ENCODE data around the gene PSME2. TPM values are rescaled to one million over a fixed set of nuclear protein-coding genes. Genes with fewer than 3 reads are reported as not detected.

PSME2 gene
- total RNA-seq, 1 experiment from 2014 or later: 134 TPM

GRCh38 chr14:24178399-24179178 lies 32.2 kb upstream of the PSME2 start:
- no peaks in the 10 kb centered on the region for H3K9me3 Mint-ChIP-seq (ENCODE audit: unreplicated experiment)
- no peaks in the 10 kb centered on the region for H3K27me3 Mint-ChIP-seq (ENCODE audit: insufficient read depth, unreplicated experiment)
- no peak overlapping the region for H3K4me3 Mint-ChIP-seq (ENCODE audit: unreplicated experiment)
- H3K4me1 Mint-ChIP-seq (ENCODE audit: insufficient read depth, unreplicated experiment): no peaks in the 10 kb centered on the region
- intact Hi-C loops (cut with micrococcal nuclease): no loop called here
- peaks cover 48% of the 10 kb centered on the region for H3K36me3 Mint-ChIP-seq (ENCODE audit: insufficient read depth, unreplicated experiment)
- TF ChIP-seq CTCF (IDR thresholded peaks at IDR 0.05; ENCODE audit: unreplicated experiment): no peak
- no peak overlapping the region for H3K27ac Mint-ChIP-seq (ENCODE audit: low read depth, unreplicated experiment)
- POLR2A ChIA-PET: interaction anchor here (0.6 to 2.9 kb wide), 3 partner anchors 10 to 24 kb away, joined by 3 to 8 read pairs (median 3); partner anchors contain the start of gene IPO4
- DNase-seq (ENCODE audit: unreplicated experiment): no peak
- CTCF ChIA-PET: interaction anchor here (0.9 to 1.8 kb wide), 4 partner anchors 10 to 31 kb away, joined by 3 to 6 read pairs (median 4); no protein-coding TSS in a partner anchor
- BruUV-seq (replicated peaks): no TSS peak

GRCh38 chr14:24177891-24178290 lies 31.5 kb upstream of the PSME2 start:
- Mint-ChIP-seq H3K4me3 (ENCODE audit: unreplicated experiment) (no peak overlapping the region), H3K27ac (ENCODE audit: low read depth, unreplicated experiment) (no peak overlapping the region), H3K36me3 (ENCODE audit: insufficient read depth, unreplicated experiment) (peaks cover 44% of the 10 kb centered on the region), H3K9me3 (ENCODE audit: unreplicated experiment) (no peaks in the 10 kb centered on the region), H3K4me1 (ENCODE audit: insufficient read depth, unreplicated experiment) (no peaks in the 10 kb centered on the region), H3K27me3 (ENCODE audit: insufficient read depth, unreplicated experiment) (no peaks in the 10 kb centered on the region)
- no peak for DNase-seq (ENCODE audit: unreplicated experiment)
- TF ChIP-seq CTCF (IDR thresholded peaks at IDR 0.05; ENCODE audit: unreplicated experiment): no peak
- ChIA-PET POLR2A (no interaction called here), CTCF (interaction anchor here (0.9 to 1.8 kb wide), 2 partner anchors 18 to 30 kb away, joined by 4 to 6 read pairs; no protein-coding TSS in a partner anchor)
- no TSS peak for BruUV-seq (replicated peaks)
- intact Hi-C loops (cut with micrococcal nuclease): no loop called here

- ChIA-PET CTCF (interaction anchor here (0.7 to 1.8 kb wide), 3 partner anchors 10 to 29 kb away, joined by 3 to 6 read pairs (median 4); no protein-coding TSS in a partner anchor), POLR2A (no interaction called here)
- no peak overlapping the region for H3K4me3 Mint-ChIP-seq (ENCODE audit: unreplicated experiment)
- H3K36me3 Mint-ChIP-seq (ENCODE audit: insufficient read depth, unreplicated experiment): peaks cover 47% of the 10 kb centered on the region
- intact Hi-C loops (cut with micrococcal nuclease): no loop called here
- H3K4me1 Mint-ChIP-seq (ENCODE audit: insufficient read depth, unreplicated experiment): no peaks in the 10 kb centered on the region
- no peak overlapping the region for H3K27ac Mint-ChIP-seq (ENCODE audit: low read depth, unreplicated experiment)
- no peaks in the 10 kb centered on the region for H3K27me3 Mint-ChIP-seq (ENCODE audit: insufficient read depth, unreplicated experiment)
- BruUV-seq (replicated peaks): no TSS peak
- no peak for TF ChIP-seq CTCF (IDR thresholded peaks at IDR 0.05; ENCODE audit: unreplicated experiment)
- no peak for DNase-seq (ENCODE audit: unreplicated experiment)
- H3K9me3 Mint-ChIP-seq (ENCODE audit: unreplicated experiment): no peaks in the 10 kb centered on the region
Measured at GRCh38 chr14:24177041-24177825, 30.8 kb upstream of the PSME2 start.

GRCh38 chr14:24176599-24176998 lies 30.2 kb upstream of the PSME2 start:
- BruUV-seq (replicated peaks): no TSS peak
- H3K4me3 Mint-ChIP-seq (ENCODE audit: unreplicated experiment): no peak overlapping the region
- no peak for DNase-seq (ENCODE audit: unreplicated experiment)
- no peak overlapping the region for H3K27ac Mint-ChIP-seq (ENCODE audit: low read depth, unreplicated experiment)
- ChIA-PET CTCF (interaction anchor here (0.7 to 1.8 kb wide), 2 partner anchors 11 to 17 kb away, joined by 3 to 6 read pairs; no protein-coding TSS in a partner anchor), POLR2A (no interaction called here)
- H3K4me1 Mint-ChIP-seq (ENCODE audit: insufficient read depth, unreplicated experiment): no peaks in the 10 kb centered on the region
- no peak for TF ChIP-seq CTCF (IDR thresholded peaks at IDR 0.05; ENCODE audit: unreplicated experiment)
- peaks cover 41% of the 10 kb centered on the region for H3K36me3 Mint-ChIP-seq (ENCODE audit: insufficient read depth, unreplicated experiment)
- intact Hi-C loops (cut with micrococcal nuclease): no loop called here
- no peaks in the 10 kb centered on the region for H3K9me3 Mint-ChIP-seq (ENCODE audit: unreplicated experiment)
- no peaks in the 10 kb centered on the region for H3K27me3 Mint-ChIP-seq (ENCODE audit: insufficient read depth, unreplicated experiment)

Data from MCF 10A (cell line).